22Rv1 (cell line): Measurements from ENCODE around the gene LBHD2.

ENCODE experiments used
- ZFX ChIP-seq: fragments of 450-650 bp; IDR thresholded peaks from 2 replicates; pipeline ENCODE4 v1.6.1; 2017; ENCODE audit warnings: antibody characterized with exemption, borderline replicate concordance
- TF ChIP-seq, protein P1 (sequence below): fragments of 450-650 bp; IDR thresholded peaks from 2 replicates; pipeline ENCODE4 v1.5.1; 2017; ENCODE audit warnings: mild to moderate bottlenecking

DNA sequence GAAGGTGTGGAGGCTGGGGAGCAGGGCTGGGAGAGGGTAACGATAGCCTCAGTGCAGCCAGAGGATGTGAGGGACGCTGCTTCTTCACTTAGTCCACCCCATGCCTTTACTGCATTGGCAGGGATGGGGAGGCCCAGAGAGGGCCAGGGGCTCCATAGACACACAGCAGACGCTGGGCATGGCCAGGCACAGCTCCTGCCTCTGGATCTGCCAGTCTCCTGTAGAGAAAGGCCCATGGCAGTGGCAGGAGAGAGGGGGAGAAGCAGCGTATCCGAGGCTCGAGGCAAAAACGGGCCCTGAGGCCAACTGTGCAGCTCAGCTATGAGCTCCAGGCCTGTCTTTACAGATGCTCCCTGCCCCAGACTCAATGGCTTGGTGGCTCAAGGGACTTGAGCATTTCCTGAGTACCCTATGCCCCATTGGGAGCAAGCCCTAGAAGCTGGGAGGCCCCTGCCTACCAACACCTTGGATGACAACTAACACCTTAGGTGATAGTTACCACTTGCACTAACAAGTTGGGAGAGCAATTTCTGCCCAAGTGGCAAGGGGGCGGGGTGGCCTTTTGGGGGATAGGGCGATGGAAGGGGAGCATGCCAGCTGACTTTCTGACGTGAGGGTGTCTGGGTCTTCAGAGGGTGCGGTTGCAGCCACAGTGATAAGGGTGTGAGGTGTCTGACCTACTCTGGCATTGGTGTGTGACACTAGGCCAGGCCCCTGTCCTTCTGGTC is 5.0 kb upstream of the LBHD2 start:
- TF ChIP-seq, protein P1, sequence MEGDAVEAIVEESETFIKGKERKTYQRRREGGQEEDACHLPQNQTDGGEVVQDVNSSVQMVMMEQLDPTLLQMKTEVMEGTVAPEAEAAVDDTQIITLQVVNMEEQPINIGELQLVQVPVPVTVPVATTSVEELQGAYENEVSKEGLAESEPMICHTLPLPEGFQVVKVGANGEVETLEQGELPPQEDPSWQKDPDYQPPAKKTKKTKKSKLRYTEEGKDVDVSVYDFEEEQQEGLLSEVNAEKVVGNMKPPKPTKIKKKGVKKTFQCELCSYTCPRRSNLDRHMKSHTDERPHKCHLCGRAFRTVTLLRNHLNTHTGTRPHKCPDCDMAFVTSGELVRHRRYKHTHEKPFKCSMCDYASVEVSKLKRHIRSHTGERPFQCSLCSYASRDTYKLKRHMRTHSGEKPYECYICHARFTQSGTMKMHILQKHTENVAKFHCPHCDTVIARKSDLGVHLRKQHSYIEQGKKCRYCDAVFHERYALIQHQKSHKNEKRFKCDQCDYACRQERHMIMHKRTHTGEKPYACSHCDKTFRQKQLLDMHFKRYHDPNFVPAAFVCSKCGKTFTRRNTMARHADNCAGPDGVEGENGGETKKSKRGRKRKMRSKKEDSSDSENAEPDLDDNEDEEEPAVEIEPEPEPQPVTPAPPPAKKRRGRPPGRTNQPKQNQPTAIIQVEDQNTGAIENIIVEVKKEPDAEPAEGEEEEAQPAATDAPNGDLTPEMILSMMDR: no peak
- TF ChIP-seq ZFX: no peak
